Measurements from ENCODE around the gene ADAMTS12.

DNA sequence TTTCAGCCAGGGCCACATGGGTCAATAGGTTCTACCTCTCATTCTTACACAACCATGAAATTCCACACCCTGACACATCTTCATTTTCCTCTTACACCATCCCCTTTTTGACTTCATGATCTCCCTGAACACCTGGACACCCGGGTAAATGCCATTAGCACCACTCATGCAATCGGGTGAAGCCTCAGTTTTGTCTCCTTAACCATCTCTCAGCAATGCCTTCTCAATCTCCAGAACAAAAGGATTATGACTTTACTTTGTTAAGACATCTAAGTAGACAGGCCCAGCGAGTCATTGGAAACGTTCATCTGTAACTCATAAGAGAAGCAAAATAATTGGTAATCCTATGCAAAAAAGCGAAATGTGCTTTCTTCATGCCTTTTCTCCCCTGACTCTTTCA is 49.9 kb downstream of the ADAMTS12 start:
- TF ChIP-seq, protein P1, sequence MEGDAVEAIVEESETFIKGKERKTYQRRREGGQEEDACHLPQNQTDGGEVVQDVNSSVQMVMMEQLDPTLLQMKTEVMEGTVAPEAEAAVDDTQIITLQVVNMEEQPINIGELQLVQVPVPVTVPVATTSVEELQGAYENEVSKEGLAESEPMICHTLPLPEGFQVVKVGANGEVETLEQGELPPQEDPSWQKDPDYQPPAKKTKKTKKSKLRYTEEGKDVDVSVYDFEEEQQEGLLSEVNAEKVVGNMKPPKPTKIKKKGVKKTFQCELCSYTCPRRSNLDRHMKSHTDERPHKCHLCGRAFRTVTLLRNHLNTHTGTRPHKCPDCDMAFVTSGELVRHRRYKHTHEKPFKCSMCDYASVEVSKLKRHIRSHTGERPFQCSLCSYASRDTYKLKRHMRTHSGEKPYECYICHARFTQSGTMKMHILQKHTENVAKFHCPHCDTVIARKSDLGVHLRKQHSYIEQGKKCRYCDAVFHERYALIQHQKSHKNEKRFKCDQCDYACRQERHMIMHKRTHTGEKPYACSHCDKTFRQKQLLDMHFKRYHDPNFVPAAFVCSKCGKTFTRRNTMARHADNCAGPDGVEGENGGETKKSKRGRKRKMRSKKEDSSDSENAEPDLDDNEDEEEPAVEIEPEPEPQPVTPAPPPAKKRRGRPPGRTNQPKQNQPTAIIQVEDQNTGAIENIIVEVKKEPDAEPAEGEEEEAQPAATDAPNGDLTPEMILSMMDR (IDR thresholded peaks at IDR 0.05 in 2 of 3, conservative IDR thresholded peaks at IDR 0.05 in 1 of 3; ENCODE audit: borderline replicate concordance in 1 of 3, insufficient read depth in 1 of 3, low read depth in 2 of 3, low read length in 2 of 3), result no peak
- no peak for TF ChIP-seq POLR2A (IDR thresholded peaks at IDR 0.05; ENCODE audit: borderline replicate concordance, extremely low read depth, insufficient read depth, insufficient read length)
- TF ChIP-seq EGR1 (IDR thresholded peaks at IDR 0.05; ENCODE audit: low read depth), result no peak
- TF ChIP-seq YY1 (IDR thresholded peaks at IDR 0.05; ENCODE audit: extremely low read depth, insufficient replicate concordance, low read depth, low read length), result no peak
- TF ChIP-seq JUND (IDR thresholded peaks at IDR 0.05), result no peak
- no peak for TF ChIP-seq EZH2 (IDR thresholded peaks at IDR 0.05)
- TF ChIP-seq ELF1 (IDR thresholded peaks at IDR 0.05; ENCODE audit: borderline replicate concordance, low read depth), result no peak
- no peak for TF ChIP-seq TCF7L2 (IDR thresholded peaks at IDR 0.05; ENCODE audit: borderline replicate concordance, extremely low read depth, insufficient read depth, insufficient read length)

Measured in HCT116 (cell line).